A673 (cell line): ENCODE measurements around the gene KCNQ4. TPM values are rescaled to one million over a fixed set of nuclear protein-coding genes. Genes with fewer than 3 reads are reported as not detected.

Experiments used
- BruUV-seq: library from RNA; stranded (reverse); fragments of 400-500 nt; replicated peaks from 2 replicates; lab custom pipeline; 2021; lab: Mats Ljungman, UMichigan
- CTCF ChIA-PET: fragments of 300-600 bp; sonication (Branson Sonifier 250); formaldehyde crosslinking; loops from one replicate; lab custom pipeline; 2022; ENCODE audit warnings: antibody characterized with exemption; lab: Charles Lee
- POLR2A ChIA-PET: fragments of 300-600 bp; sonication (Branson Sonifier 250); formaldehyde crosslinking; loops from one replicate; lab custom pipeline; 2022; ENCODE audit warnings: antibody characterized with exemption; ENCODE audit not compliant: low non-redundant PET; lab: Charles Lee
- DNase-seq: peaks from one replicate; pipeline ENCODE4 v3.0.0-alpha.2; 2015; ENCODE audit warnings: low spot score
- H3K27ac ChIP-seq: fragments of 200-600 bp; sonication (generic); 2 replicates; pipeline ENCODE4 v1.5.1; 2016; ENCODE audit warnings: mixed run types, low read depth, mild to moderate bottlenecking, mixed read lengths, antibody characterized with exemption, low read length; ENCODE audit not compliant: poor library complexity, severe bottlenecking
- H3K27me3 ChIP-seq: fragments of 200-600 bp; sonication (generic); replicated peaks from 2 replicates; pipeline ENCODE4 v1.6.1; 2017; ENCODE audit warnings: mixed run types, low read depth, mild to moderate bottlenecking, mixed read lengths, antibody characterized with exemption, low read length; ENCODE audit not compliant: insufficient read depth, poor library complexity
- H3K36me3 ChIP-seq: fragments of 200-600 bp; sonication (generic); 2 replicates; pipeline ENCODE4 v1.6.1; 2016; ENCODE audit warnings: mixed run types, mild to moderate bottlenecking, mixed read lengths, antibody characterized with exemption, low read length; ENCODE audit not compliant: insufficient read depth, poor library complexity, severe bottlenecking
- H3K4me1 ChIP-seq: fragments of 200-600 bp; sonication (generic); 2 replicates; pipeline ENCODE4 v1.6.1; 2017; ENCODE audit warnings: mixed run types, mild to moderate bottlenecking, mixed read lengths, antibody characterized with exemption, low read length; ENCODE audit not compliant: insufficient read depth, poor library complexity, severe bottlenecking
- H3K4me3 ChIP-seq: fragments of 200-600 bp; sonication (generic); 2 replicates; pipeline ENCODE4 v1.5.1; 2016; ENCODE audit warnings: low read depth, mixed run types, mild to moderate bottlenecking, mixed read lengths, low read length; ENCODE audit not compliant: poor library complexity, severe bottlenecking
- H3K9me3 ChIP-seq: fragments of 200-600 bp; sonication (generic); 2 replicates; pipeline ENCODE4 v1.6.1; 2016; ENCODE audit warnings: mixed run types, low read depth, mild to moderate bottlenecking, mixed read lengths, antibody characterized with exemption, low read length; ENCODE audit not compliant: poor library complexity, severe bottlenecking
- CTCF ChIP-seq: fragments of 300-800, 200-600 bp; sonication (generic); conservative IDR thresholded peaks from 2 replicates; pipeline ENCODE4 v1.5.1; 2017; ENCODE audit warnings: low read depth, mild to moderate bottlenecking, antibody characterized with exemption, low read length, moderate library complexity, mixed read lengths
- EZH2 ChIP-seq: fragments of 200-600 bp; sonication (generic); IDR thresholded peaks from 2 replicates; pipeline ENCODE4 v1.6.1; 2017; ENCODE audit warnings: borderline replicate concordance, low read depth, mild to moderate bottlenecking, mixed read lengths, antibody characterized with exemption, low read length; ENCODE audit not compliant: poor library complexity, severe bottlenecking
- intact Hi-C: fragments of 100-400 bp; cut with micrococcal nuclease; formaldehyde crosslinking; loops from one replicate; pipeline ENCODE4 v1.10.0; 2022; ENCODE audit not compliant: unreplicated experiment
- total RNA-seq: library from RNA; stranded (reverse); gene quantifications from 2 replicates; pipeline ENCODE4 v1.2.3, GENCODE V29; 2021

The KCNQ4 gene
- total RNA-seq, 1 experiment from 2014 or later: 0.62 TPM

- Histone ChIP-seq H3K27me3 (no peaks in the 10 kb centered on the region), H3K9me3 (no peaks in the 10 kb centered on the region), H3K36me3 (no peaks in the 10 kb centered on the region), H3K4me3 (no peak overlapping the region), H3K4me1 (no peaks in the 10 kb centered on the region), H3K27ac (no peak overlapping the region)
- DNase-seq: no peak
- intact Hi-C loops: no loop called here
- BruUV-seq: no TSS peak
- TF ChIP-seq EZH2: no peak
- POLR2A ChIA-PET: no interaction called here
- CTCF ChIA-PET: no interaction called here
These were observed 8.4 kb downstream of the KCNQ4 start for GRCh38 chr1:40792036-40792435.

GRCh38 chr1:40793617-40794016 lies 10.0 kb downstream of the KCNQ4 start:
- Histone ChIP-seq H3K9me3 (no peaks in the 10 kb centered on the region), H3K27ac (no peak overlapping the region), H3K4me1 (no peaks in the 10 kb centered on the region), H3K36me3 (no peaks in the 10 kb centered on the region), H3K27me3 (no peaks in the 10 kb centered on the region), H3K4me3 (no peak overlapping the region)
- no TSS peak for BruUV-seq
- TF ChIP-seq EZH2 (no peak), CTCF (no peak)
- no peak for DNase-seq
- CTCF ChIA-PET: no interaction called here
- POLR2A ChIA-PET: no interaction called here
- intact Hi-C loops: no loop called here

GRCh38 chr1:40794048-40794447 lies 10.5 kb downstream of the KCNQ4 start:
- H3K27ac ChIP-seq: no peak overlapping the region
- H3K4me3 ChIP-seq: no peak overlapping the region
- no peaks in the 10 kb centered on the region for H3K9me3 ChIP-seq
- DNase-seq: no peak
- ChIA-PET POLR2A (no interaction called here), CTCF (no interaction called here)
- no TSS peak for BruUV-seq
- no peaks in the 10 kb centered on the region for H3K4me1 ChIP-seq
- TF ChIP-seq EZH2: no peak
- no peak for TF ChIP-seq CTCF
- intact Hi-C loops: no loop called here
- no peaks in the 10 kb centered on the region for H3K27me3 ChIP-seq
- no peaks in the 10 kb centered on the region for H3K36me3 ChIP-seq

GRCh38 chr1:40794974-40795715 lies 11.6 kb downstream of the KCNQ4 start:
- ChIA-PET POLR2A (no interaction called here), CTCF (no interaction called here)
- no peak overlapping the region for H3K4me3 ChIP-seq
- TF ChIP-seq EZH2 (no peak), CTCF (no peak)
- H3K27me3 ChIP-seq: no peaks in the 10 kb centered on the region
- intact Hi-C loops: no loop called here
- DNase-seq: no peak
- H3K9me3 ChIP-seq: no peaks in the 10 kb centered on the region
- H3K36me3 ChIP-seq: no peaks in the 10 kb centered on the region
- H3K27ac ChIP-seq: no peak overlapping the region
- no TSS peak for BruUV-seq
- no peaks in the 10 kb centered on the region for H3K4me1 ChIP-seq
